Posterior vena cava (tissue), 2 donors: ENCODE results near the gene PRICKLE3. TPM values are rescaled to one million over a fixed set of nuclear protein-coding genes. Genes with fewer than 3 reads are reported as not detected.
"Not testable (repeated sequence)": the region's sequence is repeated elsewhere in the genome, so short reads cannot be mapped to it uniquely, and the experiment has no call there.

ENCODE experiments used
- DNase-seq: peaks from one replicate; pipeline ENCODE4 v3.0.0-alpha.2; 2020; ENCODE audit warnings: low spot score
- intact Hi-C, 2 donors: fragments of 100-400 bp; cut with DNase I; formaldehyde crosslinking; loops; one replicate each; pipeline versions ENCODE4 v1.14.1 to v1.14.2; 2022 to 2023
- total RNA-seq, 2 donors: library from RNA; stranded (reverse); fragmentation: NEBNext Ultra II Directional; extraction: Animal tissue kit (Norgen Biotek cat#: 25700); gene quantifications; one replicate each; pipeline ENCODE4 v1.2.1, GENCODE V29; 2021
- donor health status: DM: yes; HTN: yes; CAD: no.
- donor health status: DM: yes; HTN: yes; CAD: no.

PRICKLE3 gene
- total RNA-seq, 2 donors from 2014 or later = 7.3 to 8.0 TPM

DNA sequence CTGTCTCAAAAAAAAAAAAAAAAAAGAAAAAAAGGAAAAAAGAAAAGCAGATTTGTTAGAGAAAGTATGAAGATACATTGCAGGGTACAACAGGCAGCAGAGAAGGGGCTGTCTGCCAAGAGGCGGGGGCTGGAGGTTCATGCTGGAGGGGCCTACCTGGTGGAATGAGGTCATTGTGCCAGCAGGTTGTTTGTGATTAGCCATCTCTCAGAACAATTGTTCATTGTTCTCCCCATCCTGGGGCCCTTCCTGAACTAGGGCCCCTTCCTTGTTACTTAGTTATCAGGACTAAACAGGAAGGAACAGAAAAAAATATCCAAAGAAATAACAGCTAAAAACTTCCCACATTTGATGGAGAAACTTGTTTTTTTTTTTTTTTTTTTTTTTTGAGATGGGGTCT lies 48.7 kb downstream of the PRICKLE3 start:
- no peak for DNase-seq
- intact Hi-C loops = no loop called here

DNA sequence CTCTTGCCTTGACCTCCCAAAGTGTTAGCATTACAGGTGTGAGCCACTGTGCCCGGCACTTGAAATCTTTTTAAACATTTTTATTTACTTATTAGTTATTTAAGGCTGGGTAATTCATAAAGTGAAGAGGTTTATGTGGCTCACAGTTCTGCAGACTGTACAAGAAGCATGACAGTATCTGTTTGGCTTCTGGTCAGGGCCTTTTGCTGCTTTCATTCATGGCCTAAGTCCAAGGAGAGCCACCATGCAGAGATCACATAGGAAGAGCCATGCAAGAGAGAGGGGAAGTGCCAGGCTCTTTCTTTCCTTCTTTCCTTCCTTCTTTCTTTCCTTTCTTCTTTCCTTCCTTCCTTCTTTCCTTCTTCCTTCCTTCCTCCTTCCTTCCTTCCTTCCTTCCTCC lies 52.4 kb downstream of the PRICKLE3 start:
- intact Hi-C loops = no loop called here

DNA sequence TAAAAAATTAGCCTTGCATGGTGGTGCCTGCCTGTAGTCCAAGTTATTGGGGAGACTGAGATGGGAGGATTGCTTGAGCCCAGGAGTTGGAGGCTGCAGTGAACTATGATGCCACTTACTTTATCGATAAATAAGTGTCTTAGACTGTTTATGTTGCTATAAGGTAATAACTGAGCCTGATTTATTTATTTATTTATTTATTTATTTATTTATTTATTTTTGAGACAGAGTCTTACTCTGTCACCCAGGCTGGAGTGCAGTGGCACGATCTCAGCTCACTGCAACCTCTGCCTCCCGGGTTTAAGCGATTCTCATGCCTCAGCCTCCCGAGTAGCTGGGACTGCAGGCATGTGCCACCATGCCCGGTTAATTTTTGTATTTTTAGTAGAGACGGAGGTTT lies 53.9 kb downstream of the PRICKLE3 start:
- DNase-seq, intact Hi-C loops: not testable (repeated sequence)

More for the DNA sequence above, 52.4 kb downstream of the PRICKLE3 start:
- DNase-seq = no peak

DNA sequence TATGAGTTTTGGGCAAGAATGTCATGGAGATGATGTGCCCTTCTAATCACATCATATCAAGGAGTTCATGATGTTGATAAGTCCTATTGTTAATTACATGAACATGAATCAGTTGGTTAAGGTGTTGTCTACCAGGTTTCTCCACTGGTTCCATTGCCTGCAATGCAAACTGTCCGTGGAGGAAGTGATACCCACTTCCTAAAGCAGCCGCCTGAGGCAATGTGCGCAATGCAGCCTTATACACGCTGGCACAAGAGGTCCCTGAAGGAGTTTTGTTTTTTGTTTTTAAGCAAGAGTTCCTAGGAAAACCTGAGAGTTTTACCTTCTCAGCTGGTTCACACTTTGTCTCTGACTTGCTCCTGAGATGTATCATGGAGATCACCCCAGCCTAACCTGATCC lies 56.7 kb downstream of the PRICKLE3 start:
- intact Hi-C loops = no loop called here
- DNase-seq = no peak

DNA sequence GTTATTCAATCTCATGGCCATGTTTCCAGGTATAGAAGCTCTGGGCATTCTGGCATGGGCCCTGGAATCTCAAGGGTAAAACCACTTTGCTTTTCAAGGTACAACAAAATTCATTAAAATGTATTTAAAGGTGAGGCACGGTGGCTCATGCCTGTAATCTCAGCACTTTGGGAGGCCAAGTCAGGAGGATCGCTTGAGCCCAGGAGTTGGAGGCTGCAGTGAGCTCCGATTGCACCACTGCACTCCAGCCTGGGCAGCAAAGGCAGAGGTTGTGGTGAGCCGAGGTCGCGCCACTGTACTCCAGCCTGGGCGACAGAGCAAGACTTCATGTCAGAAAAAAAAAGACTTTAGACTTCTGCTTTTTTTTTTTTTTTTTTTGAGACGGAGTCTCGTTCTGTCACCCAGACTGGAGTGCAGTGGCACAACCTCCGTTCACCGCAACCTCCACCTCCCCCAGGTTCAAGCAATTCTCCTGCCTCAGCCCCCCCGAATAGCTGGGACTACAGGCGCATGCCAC lies 58.4 kb downstream of the PRICKLE3 start:
- DNase-seq, intact Hi-C loops: not testable (repeated sequence)

Other genes starting within 250 kb of the PRICKLE3 start
- gene OTUD5, start 228.8 kb downstream of the PRICKLE3 start, total RNA-seq = 10 to 100 TPM; 36.0 to 36.9 TPM
- gene KCND1, start 214.5 kb downstream of the PRICKLE3 start, total RNA-seq = 1 to 10 TPM; 2.0 to 6.3 TPM
- 10 to 100 TPM; 27.6 to 31.6 TPM for gene GRIPAP1, start 184.1 kb downstream of the PRICKLE3 start, total RNA-seq
- 10 to 100 TPM; 46.4 to 52.6 TPM for gene TFE3, start 143.0 kb downstream of the PRICKLE3 start, total RNA-seq
- 1 to 10 TPM; 3.0 to 4.1 TPM for gene CCDC120, start 127.4 kb downstream of the PRICKLE3 start, total RNA-seq
- 10 to 100 TPM; 36.4 to 42.6 TPM for gene PRAF2, start 112.4 kb downstream of the PRICKLE3 start, total RNA-seq
- gene WDR45, start 106.5 kb downstream of the PRICKLE3 start, total RNA-seq = 10 to 100 TPM; 49.8 to 51.9 TPM
- 10 to 100 TPM; 12.9 to 15.9 TPM for gene GPKOW, start 62.6 kb downstream of the PRICKLE3 start, total RNA-seq
- 1 to 10 TPM; 1.3 to 2.8 TPM for gene MAGIX, start 23.6 kb downstream of the PRICKLE3 start, total RNA-seq
- gene PLP2, start 14.5 kb downstream of the PRICKLE3 start, total RNA-seq = 100 to 1,000 TPM; 187 to 238 TPM
- gene SYP, start 13.8 kb upstream of the PRICKLE3 start, total RNA-seq = 1 to 10 TPM; 1.1 to 1.5 TPM
- under 1 TPM; 0.09 to 0.10 TPM for gene CACNA1F, start 47.0 kb upstream of the PRICKLE3 start, total RNA-seq
- gene CCDC22, start 49.1 kb upstream of the PRICKLE3 start, total RNA-seq = 10 to 100 TPM in 1 of 2 donors, 1 to 10 TPM in 1; 9.9 to 10.4 TPM
- gene FOXP3, start 78.3 kb upstream of the PRICKLE3 start, total RNA-seq = under 1 TPM in 1 of 2 donors, not detected in 1; 0.10 TPM
- gene PPP1R3F, start 83.4 kb upstream of the PRICKLE3 start, total RNA-seq = 1 to 10 TPM; 5.2 to 5.4 TPM
- gene GAGE10, start 117.3 kb upstream of the PRICKLE3 start, total RNA-seq = not detected
- not detected for gene GAGE12J, start 135.7 kb upstream of the PRICKLE3 start, total RNA-seq
- not detected for gene GAGE13, start 145.2 kb upstream of the PRICKLE3 start, total RNA-seq